ENCODE data around the gene VPS13D.
A peak's percentile ranks its signal among the peaks of the same experiment; 100 is the strongest.

Gene VPS13D

DNA sequence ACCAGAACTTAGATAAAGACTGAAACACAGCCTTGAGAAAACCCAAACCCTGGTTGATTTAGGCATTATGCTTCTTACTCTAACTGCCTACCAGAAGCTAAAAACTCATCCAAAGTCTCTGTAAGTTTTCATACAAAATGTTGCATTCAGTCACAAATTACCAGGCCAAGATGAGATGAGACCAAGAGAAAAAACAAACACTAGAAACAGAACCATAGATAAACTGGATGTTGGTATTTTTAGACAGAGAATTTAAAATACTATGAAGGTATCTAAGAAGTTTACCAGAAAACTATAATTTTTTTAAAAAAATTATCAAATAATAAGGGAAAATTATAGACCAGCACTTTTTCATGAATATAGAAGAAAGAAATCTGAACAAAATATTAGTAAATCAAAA lies 180.5 kb downstream of the VPS13D start:
- DNase-seq = no peak

- no peak for DNase-seq
These were observed 181.3 kb downstream of the VPS13D start for GRCh38 chr1:12411098-12411497.

GRCh38 chr1:12411747-12412146 lies 181.9 kb downstream of the VPS13D start:
- no peak for DNase-seq

DNA sequence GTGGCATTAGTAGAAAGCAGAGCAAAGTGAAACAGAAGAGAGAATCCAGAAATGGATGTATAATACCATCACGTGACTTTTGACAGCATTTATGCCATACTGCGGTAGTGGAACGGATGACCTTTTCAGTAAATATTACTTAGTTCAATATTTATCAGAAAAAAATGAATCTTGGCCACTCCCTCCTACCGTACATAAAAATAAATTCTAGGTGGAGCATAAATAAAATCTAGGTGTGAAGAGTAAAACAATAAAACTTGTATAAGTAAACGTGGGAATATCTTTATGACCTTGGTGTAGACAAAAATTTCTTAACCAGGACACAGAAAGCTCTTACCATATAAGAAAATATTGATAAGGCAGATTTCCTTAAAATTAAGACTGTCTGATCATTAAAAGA lies 182.6 kb downstream of the VPS13D start:
- no peak for DNase-seq

DNA sequence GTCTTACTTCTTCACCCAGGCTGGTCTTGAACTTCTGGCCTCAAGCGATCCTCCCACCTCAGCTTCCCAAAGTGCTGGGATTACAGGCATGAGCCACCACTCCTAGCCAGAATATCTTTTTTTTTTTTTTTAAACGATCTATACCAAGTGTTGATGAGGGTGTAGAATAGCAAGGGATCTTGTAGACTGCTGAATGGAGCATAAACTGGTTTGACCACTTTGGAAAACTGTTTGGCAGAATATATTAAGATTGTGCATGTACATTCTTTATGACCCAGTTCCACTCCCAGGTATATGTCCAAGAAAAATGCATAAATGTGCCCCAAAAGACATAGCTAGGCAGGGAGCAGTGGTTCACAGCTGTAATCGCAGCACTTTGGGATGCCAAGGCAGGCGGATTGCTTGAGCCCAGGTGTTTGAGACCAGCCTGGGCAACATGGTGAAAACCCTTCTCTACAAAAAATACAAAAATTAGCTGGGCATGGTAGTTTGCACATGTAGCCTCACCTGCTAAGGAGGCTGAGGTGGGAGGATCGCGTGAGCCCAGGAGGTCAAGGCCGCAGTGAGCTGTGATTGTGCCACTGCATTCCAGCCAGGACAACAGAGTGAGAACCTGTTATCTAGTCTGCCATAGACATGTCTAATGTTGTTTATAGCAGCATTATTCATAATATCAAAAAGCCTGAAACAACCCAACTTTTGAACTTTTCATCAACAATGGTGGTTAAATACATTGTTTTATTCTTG lies 184.0 kb downstream of the VPS13D start:
- DNase-seq = no peak

DNA sequence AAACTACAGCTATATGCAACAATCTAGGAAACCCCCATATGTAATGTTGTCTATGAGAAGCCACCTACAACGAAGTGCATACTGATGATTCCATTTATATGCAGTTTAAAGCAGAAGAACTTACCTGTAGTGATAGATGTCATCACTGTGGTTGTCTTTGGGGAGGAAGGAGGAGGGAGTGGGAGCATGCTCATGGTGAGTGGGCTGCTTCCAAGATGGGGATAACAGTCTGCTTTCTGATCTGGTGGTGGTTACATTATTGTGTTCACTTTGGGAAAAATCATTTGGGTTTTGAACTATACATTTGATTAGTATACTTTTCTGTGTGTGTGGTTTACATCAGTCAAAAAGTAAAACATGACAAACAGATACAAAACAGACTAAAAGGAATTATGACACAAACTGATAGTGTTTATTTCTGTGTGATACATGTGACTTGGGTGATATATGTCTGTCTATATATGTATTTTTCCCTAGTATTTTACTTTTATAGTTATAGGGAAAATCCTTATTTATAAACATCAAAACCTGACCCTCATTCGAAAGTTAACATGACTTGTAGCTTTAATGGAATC lies 184.7 kb downstream of the VPS13D start:
- no peak for DNase-seq

GRCh38 chr1:12415038-12415466 lies 185.2 kb downstream of the VPS13D start:
- DNase-seq = no peak

GRCh38 chr1:12416101-12416500 lies 186.3 kb downstream of the VPS13D start:
- no peak for DNase-seq

DNA sequence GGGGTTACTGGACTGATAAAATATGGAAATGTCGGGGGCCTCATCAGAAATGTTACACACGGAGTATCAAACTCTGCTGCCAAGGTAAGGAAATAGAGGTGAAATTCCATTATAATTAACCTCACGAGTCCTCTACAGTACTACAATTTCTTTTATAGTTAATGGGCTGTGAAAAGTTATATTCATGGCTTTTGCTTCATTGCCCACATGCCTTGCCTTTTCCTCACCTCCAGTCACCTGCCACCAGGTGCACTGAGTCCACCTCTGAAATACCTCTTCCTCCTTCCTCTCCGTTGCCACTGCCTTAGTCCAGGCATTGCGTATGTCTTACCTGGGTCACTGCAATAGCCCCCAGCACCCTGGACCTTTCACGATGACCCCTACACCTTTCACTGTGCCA lies 186.9 kb downstream of the VPS13D start:
- no peak for DNase-seq

- DNase-seq = no peak
These were observed 187.6 kb downstream of the VPS13D start for GRCh38 chr1:12417389-12417788.

- no peak for DNase-seq
These were observed 190.3 kb downstream of the VPS13D start for GRCh38 chr1:12420171-12420570.

- DNase-seq = no peak
These were observed 192.7 kb downstream of the VPS13D start for GRCh38 chr1:12422488-12422887.

DNA sequence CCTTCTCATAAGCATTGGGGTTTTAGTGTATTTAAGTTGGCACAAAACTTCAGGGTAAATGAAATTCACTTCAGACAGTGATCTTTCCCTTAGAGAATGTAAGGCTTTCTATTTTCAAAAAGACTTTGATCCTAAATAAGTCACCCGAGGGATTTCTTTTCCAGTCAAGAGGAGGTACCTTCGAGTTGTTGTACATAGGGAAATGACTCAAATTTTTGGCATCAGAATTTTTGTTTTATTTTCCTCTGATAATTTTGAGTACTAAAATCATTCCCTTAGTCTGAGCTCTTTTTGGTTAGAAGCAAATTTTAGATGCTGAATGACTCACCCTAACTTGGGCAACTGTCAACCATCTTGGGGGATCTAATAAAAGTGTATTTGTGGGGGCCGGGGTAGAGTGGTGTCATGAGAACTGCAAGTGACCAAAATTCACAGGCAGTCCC lies 194.3 kb downstream of the VPS13D start:
- no peak for DNase-seq

GRCh38 chr1:12424793-12425192 lies 195.0 kb downstream of the VPS13D start:
- no peak for DNase-seq

DNA sequence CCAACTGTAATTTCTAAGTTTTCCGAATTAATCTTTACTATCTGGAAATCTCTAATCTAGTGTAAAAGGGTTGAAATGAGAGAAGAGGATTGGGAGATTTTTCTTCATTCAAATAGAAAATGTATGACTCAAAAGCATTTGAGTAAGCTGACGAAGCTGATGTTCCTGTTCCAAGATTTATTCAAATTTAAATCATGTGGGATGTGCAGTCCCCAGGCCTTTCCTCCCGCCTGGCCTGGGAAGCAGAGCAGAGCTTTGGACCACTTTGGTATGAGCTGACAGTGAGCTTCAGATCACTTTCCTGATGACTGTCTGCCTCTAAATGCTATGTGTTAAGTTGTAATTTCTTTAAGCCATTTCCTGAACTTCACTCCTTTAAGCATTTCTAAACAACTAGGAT lies 196.2 kb downstream of the VPS13D start:
- peak in 1 of 2 donors; percentile 19 for DNase-seq

DNA sequence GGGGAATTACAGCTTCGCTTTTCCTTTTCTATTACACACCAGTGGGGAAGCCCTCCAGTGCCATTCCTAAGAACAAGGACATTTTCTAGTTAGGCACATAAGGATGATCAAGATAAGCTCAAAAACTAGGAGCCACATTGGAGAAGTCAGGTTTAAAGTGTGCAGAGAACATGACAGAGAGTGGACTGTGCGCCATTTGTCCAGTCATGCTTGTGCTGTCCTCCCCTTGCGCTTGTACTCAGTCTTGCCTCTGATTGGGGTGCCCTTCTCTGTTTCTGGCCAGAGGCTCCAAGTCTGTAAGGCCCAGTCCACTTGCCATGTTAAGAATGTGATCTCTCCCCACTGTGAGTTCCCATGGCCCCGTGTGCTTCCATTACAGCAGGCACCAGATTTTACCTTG lies 198.5 kb downstream of the VPS13D start:
- no peak for DNase-seq

DNA sequence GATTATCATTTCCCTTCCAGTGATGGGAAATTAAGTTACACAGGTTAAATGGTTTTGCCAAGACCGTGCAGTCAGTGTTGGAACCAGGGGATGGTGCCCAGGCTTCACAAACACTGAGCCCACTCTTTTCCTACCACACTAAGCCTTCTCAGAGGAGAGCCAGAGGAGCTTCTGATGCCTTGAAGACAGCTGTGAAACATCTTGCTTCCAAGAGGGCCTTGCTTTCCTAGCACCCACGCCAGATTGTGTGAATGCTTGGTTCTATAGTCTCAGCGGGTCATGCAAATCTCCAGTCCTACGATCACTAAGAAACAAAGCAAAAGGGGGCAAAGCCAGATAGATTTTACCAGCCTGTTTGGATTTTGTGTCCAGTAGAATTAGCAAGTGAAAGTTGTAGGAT lies 200.7 kb downstream of the VPS13D start:
- DNase-seq = no peak

DNA sequence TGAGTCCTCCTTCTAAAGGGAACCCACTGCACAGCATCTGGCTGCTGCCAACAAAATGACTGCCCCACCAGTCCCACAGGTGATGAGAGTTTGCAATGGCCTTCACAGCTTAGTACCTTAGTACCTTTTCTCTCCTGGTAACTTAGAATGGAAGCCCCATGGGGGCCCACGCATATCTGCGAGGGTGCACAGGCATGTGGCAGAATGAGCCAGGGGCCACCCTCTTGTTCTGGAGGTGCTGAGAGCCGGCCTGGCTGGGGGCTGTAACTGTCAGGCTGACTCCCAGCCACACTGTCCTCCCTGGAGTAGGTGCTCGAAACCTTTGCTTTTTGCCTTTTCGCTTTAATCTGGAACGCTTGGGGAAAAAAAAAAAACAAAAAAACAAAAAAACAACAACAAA lies 203.1 kb downstream of the VPS13D start:
- no peak for DNase-seq

- no peak for DNase-seq
These were observed 203.7 kb downstream of the VPS13D start for GRCh38 chr1:12433323-12434053.

GRCh38 chr1:12434174-12434573 lies 204.3 kb downstream of the VPS13D start:
- no peak for DNase-seq

DNA sequence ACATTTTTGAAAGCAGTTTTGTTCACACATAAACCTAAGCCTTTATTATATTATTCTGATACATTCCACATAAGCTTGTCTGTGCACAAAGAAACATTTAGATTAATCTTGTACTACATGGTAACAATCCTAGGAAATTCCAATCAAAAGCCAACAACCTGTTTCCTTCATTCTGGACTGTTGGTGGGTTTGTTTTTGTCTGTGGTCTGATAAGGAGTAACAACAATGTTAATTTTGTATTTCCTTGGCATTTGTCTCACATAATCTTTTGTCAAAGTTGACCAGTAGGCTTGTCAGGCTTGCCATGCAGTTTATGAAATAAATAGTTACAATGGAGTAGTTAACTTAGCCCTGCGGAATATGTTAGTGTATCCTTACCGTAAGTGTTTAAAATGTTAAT lies 204.9 kb downstream of the VPS13D start:
- no peak for DNase-seq

DNA sequence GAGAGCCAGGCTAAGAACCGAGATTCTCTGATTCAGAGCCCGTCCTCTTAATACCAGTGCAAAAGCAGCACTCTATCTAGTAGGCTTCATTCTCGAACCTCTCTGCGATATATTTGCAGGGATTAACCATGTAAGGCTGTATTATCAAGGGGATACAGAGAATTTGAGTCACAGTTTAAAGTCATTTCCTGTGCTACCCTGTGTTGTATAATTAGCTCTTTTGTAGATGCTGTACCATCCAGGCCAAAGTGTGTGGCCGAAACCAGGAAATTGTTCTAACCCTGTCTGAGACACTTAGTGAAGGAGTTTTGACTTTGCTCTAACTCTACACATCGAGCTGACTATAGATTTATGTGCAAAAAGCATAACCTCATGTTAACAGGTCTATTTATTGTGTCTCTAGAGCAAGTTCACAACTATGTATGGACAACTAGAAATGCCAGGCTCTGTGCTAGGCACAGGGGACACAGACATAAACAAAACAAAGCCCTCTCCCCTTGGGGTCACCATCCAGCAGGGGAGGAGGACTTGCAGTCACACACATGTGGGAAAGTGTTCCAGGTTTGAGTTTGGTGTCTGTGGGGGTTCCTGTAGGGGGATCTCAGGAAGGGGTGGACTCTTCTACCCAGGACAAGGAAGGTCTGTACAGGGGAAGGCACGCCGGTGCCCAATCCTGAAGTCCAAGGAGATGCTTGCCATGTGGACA lies 206.0 kb downstream of the VPS13D start:
- DNase-seq = no peak

DNA sequence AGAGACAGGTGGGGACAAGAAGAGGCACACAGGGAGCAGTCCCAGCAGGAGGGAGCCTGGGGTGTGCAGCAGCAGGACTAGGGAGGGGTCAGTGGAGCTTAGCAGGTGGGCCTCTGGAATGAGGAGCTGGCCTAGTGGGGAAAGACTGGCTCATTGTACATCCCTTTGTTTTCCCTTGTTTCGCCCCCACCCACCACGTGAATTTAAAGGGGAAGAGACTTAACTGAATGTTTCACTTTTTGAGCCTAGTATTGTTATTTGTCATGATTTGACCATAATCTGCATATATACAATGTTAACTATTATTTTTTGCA lies 206.5 kb downstream of the VPS13D start:
- DNase-seq = no peak
